Transverse colon (tissue), 4 donors: ENCODE results near the gene EEPD1. TPM values are rescaled to one million over a fixed set of nuclear protein-coding genes. Genes with fewer than 3 reads are reported as not detected.

Experiments used
- DNase-seq: peaks from one replicate; pipeline ENCODE4 v3.0.0-alpha.2; 2019
- H3K27ac ChIP-seq, 4 donors: fragments of 200-600 bp; sonication (generic); 2 replicates each; pipeline ENCODE4 v1.5.1; 2016 to 2018; ENCODE audit warnings: inconsistent platforms in 4 of 4
- H3K27me3 ChIP-seq: fragments of 200-600 bp; sonication (generic); 2 replicates; pipeline ENCODE4 v1.5.1; 2017; ENCODE audit warnings: inconsistent platforms
- H3K36me3 ChIP-seq, 4 donors: fragments of 200-600 bp; sonication (generic); 2 replicates each; pipeline ENCODE4 v1.5.1; 2017 to 2019; ENCODE audit warnings: inconsistent platforms in 4 of 4
- H3K4me1 ChIP-seq, 4 donors: fragments of 200-600 bp; sonication (generic); 2 replicates each; pipeline ENCODE4 v1.5.1; 2017 to 2020; ENCODE audit warnings: inconsistent platforms in 4 of 4
- H3K4me3 ChIP-seq, 4 donors: fragments of 200-600 bp; sonication (generic); 1 replicate in 1 of 4; 2 replicates in 3 of 4; pipeline versions ENCODE4 v1.5.1 to v1.6.1; 2017 to 2019; ENCODE audit warnings: inconsistent platforms in 4 of 4
- H3K9me3 ChIP-seq, 2 donors: fragments of 200-600 bp; sonication (generic); 2 replicates each; pipeline ENCODE4 v1.5.1; 2017 to 2019; ENCODE audit warnings: inconsistent platforms in 2 of 2
- CTCF ChIP-seq, 5 experiments: fragments of 200-600 bp in 3 of 5; fragments of 450-650 bp in 2 of 5; sonication (generic) in 3 of 5; IDR thresholded peaks; 1 replicate in 2 of 5; 2 replicates in 3 of 5; pipeline ENCODE4 v1.5.1; 2016 to 2017; ENCODE audit warnings: antibody characterized with exemption in 5 of 5, inconsistent platforms in 3 of 5, mild to moderate bottlenecking in 2 of 5, moderate library complexity in 1 of 5
- EP300 ChIP-seq: sonication (generic); formaldehyde crosslinking; IDR thresholded peaks from one replicate; pipeline ENCODE4 v1.6.1; 2017; ENCODE audit warnings: antibody characterized with exemption, low read depth
- POLR2A ChIP-seq: fragments of 450-650 bp; IDR thresholded peaks from one replicate; pipeline ENCODE4 v1.6.1; 2016; ENCODE audit warnings: antibody characterized with exemption, mild to moderate bottlenecking, moderate library complexity
- POLR2AphosphoS5 ChIP-seq, 3 donors: sonication (generic); formaldehyde crosslinking; IDR thresholded peaks; one replicate each; pipeline ENCODE4 v1.6.1; 2016; ENCODE audit warnings: antibody characterized with exemption in 3 of 3
- WGBS, 2 donors: methylation state at CpG; one replicate each; pipeline ENCODE4 v1.1.5; 2018; ENCODE audit warnings: low coverage in 1 of 2; 5-methylcytosine and 5-hydroxymethylcytosine counted together
- in situ Hi-C, 4 donors: fragments of 200-750 bp; cut with MboI; loops; one replicate each; pipeline versions ENCODE4 v1.15.0 to v1.15.1; 2017; ENCODE audit warnings: low sequenced_read_pairs in 3 of 4, low pct_ligation_motif_present in 1 of 4, low pct_unique_long_range_greater_than_20kb in 1 of 4
- intact Hi-C: fragments of 100-400 bp; cut with DNase I; formaldehyde crosslinking; loops from one replicate; pipeline ENCODE4 v1.15.1; 2023; ENCODE audit warnings: low total_unique reads
- total RNA-seq, 4 donors: library from RNA; depleted of rRNA; stranded (reverse); fragments of >200 nt; gene quantifications; one replicate each; pipeline ENCODE4 v1.1.0, GENCODE V29; 2016

The EEPD1 gene
- total RNA-seq, 4 donors from 2014 or later, result 16.2 to 36.2 (median 25.2) TPM

GRCh38 chr7:36336390-36336789 lies 183.3 kb downstream of the EEPD1 start:
- H3K4me1 ChIP-seq, result no peaks in the 10 kb centered on the region
- 89 to 91% methylated on average over 4 of the region's 4 CpGs for WGBS, 2 donors
- no peak for DNase-seq
- no peak overlapping the region for H3K4me3 ChIP-seq
- no peak overlapping the region for H3K27ac ChIP-seq
- intact Hi-C loops, result no loop called here
- no peaks in the 10 kb centered on the region for H3K27me3 ChIP-seq
- TF ChIP-seq CTCF (IDR thresholded peaks at IDR 0.05) (no peak), POLR2AphosphoS5 (IDR thresholded peaks at IDR 0.05) (no peak), EP300 (no peak), POLR2A (no peak)
- in situ Hi-C loops, result no loop called here
- H3K36me3 ChIP-seq, result no peaks in the 10 kb centered on the region
- no peaks in the 10 kb centered on the region for H3K9me3 ChIP-seq

- no peak for DNase-seq
- Histone ChIP-seq H3K4me1 (no peaks in the 10 kb centered on the region), H3K27ac (no peak overlapping the region), H3K36me3 (no peaks in the 10 kb centered on the region), H3K9me3 (no peaks in the 10 kb centered on the region), H3K4me3 (no peak overlapping the region), H3K27me3 (no peaks in the 10 kb centered on the region)
- in situ Hi-C loops, result no loop called here
- WGBS, 2 donors, result 99% methylated on average over 3 of the region's 3 CpGs; no CpG with 5 or more reads in 1 of the 2 donors
- TF ChIP-seq CTCF (IDR thresholded peaks at IDR 0.05) (no peak), POLR2A (no peak), EP300 (no peak), POLR2AphosphoS5 (IDR thresholded peaks at IDR 0.05) (no peak)
- intact Hi-C loops, result no loop called here
These were observed 185.2 kb downstream of the EEPD1 start for GRCh38 chr7:36338256-36338655.

GRCh38 chr7:36343548-36343947 lies 190.5 kb downstream of the EEPD1 start:
- H3K4me1 ChIP-seq, result no peaks in the 10 kb centered on the region
- H3K27me3 ChIP-seq, result no peaks in the 10 kb centered on the region
- in situ Hi-C loops, result no loop called here
- H3K27ac ChIP-seq, result no peak overlapping the region
- no peaks in the 10 kb centered on the region for H3K9me3 ChIP-seq
- intact Hi-C loops, result no loop called here
- 60 to 79% methylated on average over 1 of the region's 1 CpG for WGBS, 2 donors
- H3K36me3 ChIP-seq, result no peaks in the 10 kb centered on the region
- DNase-seq, result no peak
- no peak for TF ChIP-seq POLR2AphosphoS5 (IDR thresholded peaks at IDR 0.05)
- H3K4me3 ChIP-seq, result no peak overlapping the region

GRCh38 chr7:36344622-36345021 lies 191.6 kb downstream of the EEPD1 start:
- intact Hi-C loops, result no loop called here
- Histone ChIP-seq H3K4me3 (no peak overlapping the region), H3K27me3 (no peaks in the 10 kb centered on the region), H3K9me3 (no peaks in the 10 kb centered on the region), H3K27ac (no peak overlapping the region), H3K36me3 (no peaks in the 10 kb centered on the region), H3K4me1 (no peaks in the 10 kb centered on the region)
- in situ Hi-C loops, result no loop called here
- no peak for DNase-seq
- WGBS, 2 donors, result 77 to 91% methylated on average over 2 of the region's 2 CpGs
- TF ChIP-seq POLR2A, result no peak
- no peak for TF ChIP-seq EP300
- no peak for TF ChIP-seq POLR2AphosphoS5 (IDR thresholded peaks at IDR 0.05)
- no peak for TF ChIP-seq CTCF (IDR thresholded peaks at IDR 0.05)

GRCh38 chr7:36346260-36346831 lies 193.3 kb downstream of the EEPD1 start:
- H3K4me1 ChIP-seq, result no peaks in the 10 kb centered on the region
- H3K27ac ChIP-seq, result no peak overlapping the region
- H3K27me3 ChIP-seq, result no peaks in the 10 kb centered on the region
- H3K36me3 ChIP-seq, result no peaks in the 10 kb centered on the region
- WGBS, 2 donors, result 76 to 78% methylated on average over 6 of the region's 6 CpGs
- in situ Hi-C loops (no loop called here), intact Hi-C loops (no loop called here)
- H3K4me3 ChIP-seq, result no peak overlapping the region
- DNase-seq, result no peak
- no peak for TF ChIP-seq CTCF (IDR thresholded peaks at IDR 0.05)
- TF ChIP-seq EP300, result no peak
- no peak for TF ChIP-seq POLR2A
- no peak for TF ChIP-seq POLR2AphosphoS5 (IDR thresholded peaks at IDR 0.05)
- no peaks in the 10 kb centered on the region for H3K9me3 ChIP-seq
